EL (cell line): Measurements from ENCODE around the gene CUEDC1.

Source experiments
- DNase-seq: peaks from one replicate; pipeline ENCODE4 v3.0.0-alpha.2; 2016

The CUEDC1 gene

DNA sequence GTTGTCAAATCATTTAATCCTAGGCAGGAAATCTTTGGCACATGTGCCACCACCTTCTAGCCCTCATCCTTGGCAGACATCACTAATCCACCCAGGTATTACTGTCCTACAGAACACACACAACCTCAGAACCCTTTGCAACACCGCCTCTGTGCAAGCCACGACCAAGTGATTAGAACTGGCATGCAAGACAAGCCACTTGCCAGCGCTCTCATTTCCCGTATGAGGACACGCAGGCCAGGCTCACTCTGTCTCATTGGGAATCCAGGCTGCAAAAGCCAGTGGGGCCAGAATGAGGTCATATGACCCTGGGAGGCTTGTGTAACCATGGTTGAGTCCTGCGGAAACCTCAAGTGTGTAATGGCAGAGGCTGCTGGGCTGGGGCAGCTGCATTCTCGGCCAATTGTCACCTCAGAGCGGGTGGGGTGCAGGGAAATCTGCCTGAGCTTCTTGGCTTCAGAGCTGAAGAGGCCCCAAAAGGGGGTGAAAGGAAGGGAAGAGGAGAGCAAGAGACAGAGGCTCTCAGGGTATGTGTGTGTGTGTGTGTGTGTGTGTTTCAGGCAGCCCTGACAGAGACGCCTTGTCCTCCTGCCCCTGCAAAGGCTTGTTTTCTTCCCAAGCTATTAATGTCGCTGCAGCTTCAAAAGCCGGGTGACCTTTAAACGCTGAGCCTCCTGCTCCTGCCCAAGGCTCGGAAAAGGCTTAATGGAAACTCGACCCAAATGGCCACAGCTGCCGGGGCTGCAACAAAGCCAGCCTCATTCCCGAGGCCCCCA lies 62.2 kb downstream of the CUEDC1 start:
- DNase-seq: peak; percentile 99

DNA sequence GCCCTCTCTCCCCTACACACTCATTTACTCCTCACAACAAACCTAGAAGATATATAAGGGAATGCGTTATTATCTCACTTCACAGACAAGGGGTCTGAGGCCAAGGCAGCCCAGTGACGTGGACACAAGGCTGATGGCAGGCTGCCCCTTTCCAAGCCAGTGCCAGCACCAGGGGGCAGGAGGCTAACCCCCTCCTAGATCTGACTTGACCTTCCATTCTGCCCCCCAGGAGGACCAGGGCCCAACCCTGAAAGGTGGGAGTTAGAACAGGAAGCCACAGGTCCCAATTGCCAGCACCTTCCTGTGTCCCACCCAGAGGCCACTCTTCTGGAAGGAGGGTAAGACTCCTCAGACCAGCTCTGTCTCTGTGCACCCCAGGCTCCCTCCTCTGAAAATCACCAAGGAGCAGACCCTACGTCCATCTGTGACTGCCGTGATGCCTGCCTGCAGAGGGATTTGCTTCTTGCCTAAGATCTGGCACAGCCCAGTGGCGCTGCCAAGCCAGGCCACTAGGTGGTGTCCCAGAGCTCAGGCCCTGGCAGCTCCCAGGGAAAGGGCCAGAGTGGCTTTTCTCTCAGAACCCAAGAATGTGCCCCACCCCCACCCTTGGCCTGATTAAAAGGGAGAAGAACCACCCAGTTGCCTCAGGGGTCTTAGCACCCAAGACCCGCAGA lies 62.9 kb downstream of the CUEDC1 start:
- DNase-seq: peak; percentile 91

DNA sequence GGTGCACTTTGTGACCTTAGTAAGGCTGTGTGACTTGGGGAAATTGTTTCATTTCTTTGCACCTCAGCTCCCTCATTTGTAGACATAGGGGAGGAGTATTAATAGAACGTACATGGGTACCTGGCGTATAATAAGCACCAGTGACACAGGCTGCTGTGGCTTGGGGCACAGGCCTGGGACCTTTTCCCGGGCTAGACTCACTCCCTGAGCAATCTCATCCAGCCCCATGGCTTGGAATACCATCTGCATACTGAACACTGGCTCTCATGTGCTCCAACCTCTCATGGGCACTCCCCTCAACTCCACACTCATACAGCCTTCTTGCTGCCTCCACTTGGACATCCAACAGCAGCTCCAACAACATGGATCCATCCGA lies 64.4 kb downstream of the CUEDC1 start:
- DNase-seq: no peak

DNA sequence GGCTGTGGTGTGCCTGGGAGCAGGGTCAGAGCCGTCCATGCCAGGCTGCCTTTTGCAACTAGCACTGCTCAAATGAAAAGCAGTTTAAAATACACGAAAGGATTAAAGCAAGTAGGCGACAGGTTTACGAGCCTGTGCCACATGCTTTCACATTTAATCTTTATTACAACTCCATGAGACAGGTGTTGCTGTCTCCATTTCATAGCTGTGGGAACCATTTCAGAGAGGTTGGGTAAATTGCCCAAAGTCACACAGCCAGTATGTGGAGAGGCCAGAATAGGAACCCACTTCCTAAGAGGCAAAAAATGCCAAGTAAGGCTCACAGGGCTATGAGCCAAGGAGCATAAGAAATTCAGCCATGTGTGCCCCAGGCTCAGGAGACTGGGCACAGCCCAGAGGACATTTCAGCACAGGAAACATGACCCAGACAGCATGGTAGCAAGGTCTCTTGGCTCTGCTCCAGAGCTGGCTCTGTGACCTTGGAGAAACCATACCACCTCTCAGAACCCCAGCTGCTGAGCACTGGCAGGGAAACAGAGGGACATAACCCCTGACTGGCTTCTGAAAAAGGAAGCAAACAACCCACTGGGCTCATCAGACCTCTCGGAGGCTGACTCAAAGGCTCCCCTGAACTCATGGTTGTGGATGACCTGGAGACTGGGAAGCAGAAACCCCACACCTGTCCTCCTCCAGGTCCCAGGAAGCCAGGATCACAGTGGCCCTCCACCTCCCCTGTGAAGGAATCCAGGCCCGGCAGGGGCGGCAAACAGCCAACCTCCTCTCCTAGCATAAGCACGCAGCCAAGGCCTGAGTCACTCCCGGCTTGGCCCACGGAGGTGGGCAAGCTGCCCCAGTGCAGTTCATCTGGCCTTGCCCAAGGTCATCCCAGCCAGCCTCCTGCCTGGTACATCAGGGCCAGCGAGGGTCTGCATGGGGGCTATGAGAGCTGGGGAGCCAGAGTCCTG lies 65.0 kb downstream of the CUEDC1 start:
- peak; percentile 86 for DNase-seq

DNA sequence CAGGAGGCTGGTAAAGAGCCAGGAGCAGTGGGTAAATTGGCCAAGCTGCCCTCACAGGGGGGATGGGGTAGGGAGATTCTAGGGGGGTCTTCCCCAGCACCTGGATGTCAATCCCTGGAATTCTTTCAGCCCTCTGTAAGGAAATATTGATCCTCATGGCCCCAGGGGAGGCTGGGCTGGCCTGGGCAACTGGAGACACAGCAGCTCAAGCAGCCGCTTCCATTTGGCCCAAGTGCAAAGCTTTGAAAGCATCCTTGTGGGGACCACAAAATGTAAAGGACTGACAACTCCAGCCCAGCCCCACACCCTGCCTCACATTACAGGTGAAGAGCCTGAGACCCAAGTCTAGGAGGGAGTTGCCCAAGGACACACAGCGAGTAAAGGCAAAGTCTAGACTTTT lies 66.0 kb downstream of the CUEDC1 start:
- no peak for DNase-seq

GRCh38 chr17:57888311-57889216 lies 66.6 kb downstream of the CUEDC1 start:
- DNase-seq: no peak

DNA sequence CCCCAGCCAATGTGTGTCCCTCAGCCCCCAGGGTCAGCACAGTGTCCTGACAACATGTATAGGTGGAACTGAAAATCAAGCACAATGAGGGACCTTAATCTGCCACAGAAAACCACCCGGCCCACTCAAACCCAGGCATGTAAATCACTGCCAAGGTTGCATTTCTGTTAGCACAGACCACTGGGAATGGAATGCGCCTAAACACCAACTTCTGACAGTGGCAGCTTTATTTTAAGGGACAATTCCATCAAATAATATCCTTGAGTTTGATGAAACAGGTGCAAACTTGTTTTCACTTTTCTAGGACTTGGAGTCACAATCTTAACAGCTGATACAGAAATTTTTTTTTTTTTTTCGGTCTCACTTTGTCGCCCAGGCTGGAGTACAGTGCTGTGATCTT lies 68.1 kb downstream of the CUEDC1 start:
- DNase-seq: no peak

GRCh38 chr17:57886020-57886419 lies 69.2 kb downstream of the CUEDC1 start:
- DNase-seq: no peak

DNA sequence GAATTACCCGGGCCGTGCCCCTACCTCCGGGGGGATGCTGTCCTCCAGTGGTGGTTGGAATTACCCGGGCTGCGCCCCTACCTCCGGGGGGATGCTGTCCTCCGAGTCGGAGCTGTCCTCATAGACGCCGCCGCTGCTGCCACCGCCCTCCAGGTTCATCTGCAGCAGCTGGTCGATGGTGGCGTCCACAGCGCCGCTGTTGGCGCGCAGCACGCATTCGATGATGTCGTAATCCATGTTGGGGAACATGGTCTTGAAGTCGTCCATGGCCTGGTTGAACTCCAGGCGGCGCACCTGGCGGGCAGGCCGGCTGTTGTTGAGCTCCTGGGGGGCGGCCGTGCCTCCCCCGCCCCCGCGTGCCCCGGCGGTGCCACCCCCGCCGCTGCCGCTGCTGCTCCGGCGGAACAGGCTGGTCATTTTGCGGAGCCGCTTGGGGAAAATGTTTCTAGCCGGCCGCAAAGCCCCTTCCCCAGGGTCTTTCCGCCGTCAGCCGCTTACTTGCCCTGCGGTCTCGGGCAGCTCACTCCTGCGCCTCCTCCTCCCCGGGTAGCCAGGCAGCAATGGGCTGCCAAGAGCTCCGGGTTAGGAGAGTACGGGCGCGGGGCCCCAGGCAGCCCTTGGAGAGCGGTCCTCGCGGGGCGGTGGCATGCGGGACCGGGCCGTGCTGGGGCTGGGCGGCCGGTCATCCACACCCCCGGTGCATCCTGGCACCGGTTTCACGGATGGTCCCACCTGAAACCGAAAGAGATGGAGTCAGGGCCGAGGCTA lies 69.9 kb downstream of the CUEDC1 start:
- DNase-seq: no peak

DNA sequence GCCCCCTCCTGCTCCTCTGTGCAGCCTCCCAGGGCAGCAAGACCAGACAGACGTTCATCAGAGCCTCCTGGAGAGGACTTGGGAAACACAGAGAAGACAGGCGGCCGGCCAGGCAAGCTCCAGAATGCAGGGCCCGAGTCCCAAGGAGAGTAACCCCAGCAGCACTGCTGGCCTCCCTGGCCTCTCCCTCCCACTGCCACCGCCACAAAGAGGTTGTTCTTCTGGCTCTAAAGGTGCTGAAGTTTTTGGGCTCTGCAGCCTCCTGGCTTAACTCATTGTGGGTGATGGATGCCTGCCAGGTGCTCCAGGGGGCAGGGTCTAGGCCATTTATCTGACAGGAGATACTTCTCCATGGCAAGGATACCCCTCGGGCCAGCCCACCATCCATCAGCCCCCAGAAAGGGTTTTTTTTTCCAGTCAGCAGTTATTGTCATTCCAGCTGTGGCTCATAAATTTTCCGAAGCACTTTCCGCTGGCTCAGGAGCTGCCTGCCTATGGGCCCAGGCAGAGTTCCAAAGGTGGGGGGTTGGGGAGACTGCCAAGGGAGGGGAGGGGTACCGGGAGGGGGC lies 73.3 kb downstream of the CUEDC1 start:
- no peak for DNase-seq

GRCh38 chr17:57881143-57881542 lies 74.1 kb downstream of the CUEDC1 start:
- peak; percentile 51 for DNase-seq

DNA sequence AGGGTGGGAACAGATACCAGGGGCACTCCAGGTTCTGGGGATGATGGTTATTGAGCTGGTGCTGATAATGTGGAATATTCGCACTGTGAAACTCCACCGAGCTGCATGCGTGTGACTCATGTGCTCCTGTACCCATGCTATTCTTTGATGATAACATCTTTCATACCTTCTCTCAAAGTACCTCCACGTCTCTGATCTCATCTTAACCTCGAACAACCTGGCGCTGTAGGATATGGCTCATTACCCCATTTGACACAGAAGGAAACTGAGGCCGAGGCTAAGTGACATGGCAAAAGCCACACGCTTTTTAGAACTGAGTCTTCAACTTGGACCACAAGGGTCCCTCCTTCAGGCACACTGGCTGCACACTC lies 75.1 kb downstream of the CUEDC1 start:
- no peak for DNase-seq

- no peak for DNase-seq
Observed at GRCh38 chr17:57879437-57880085, 75.7 kb downstream of the CUEDC1 start.

GRCh38 chr17:57877803-57878377 lies 77.3 kb downstream of the CUEDC1 start:
- no peak for DNase-seq

DNA sequence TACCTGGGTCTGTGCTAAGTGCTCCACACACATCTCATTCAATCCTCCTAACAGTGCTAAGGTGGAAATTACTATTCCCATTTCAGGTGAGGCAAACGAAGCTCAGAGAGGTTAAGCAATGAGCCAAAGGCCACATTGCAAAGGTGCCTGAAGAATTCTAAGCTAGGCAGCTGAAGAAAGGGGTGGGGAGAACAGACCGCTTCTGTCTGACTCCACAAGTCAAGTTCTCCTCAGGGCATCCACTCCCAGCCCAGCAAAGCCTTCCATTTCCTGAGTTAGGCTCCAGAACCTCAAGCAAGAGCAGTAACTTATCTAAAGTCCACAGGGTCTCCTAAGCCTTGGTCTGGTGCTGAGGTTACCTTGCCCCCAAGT lies 78.4 kb downstream of the CUEDC1 start:
- no peak for DNase-seq

DNA sequence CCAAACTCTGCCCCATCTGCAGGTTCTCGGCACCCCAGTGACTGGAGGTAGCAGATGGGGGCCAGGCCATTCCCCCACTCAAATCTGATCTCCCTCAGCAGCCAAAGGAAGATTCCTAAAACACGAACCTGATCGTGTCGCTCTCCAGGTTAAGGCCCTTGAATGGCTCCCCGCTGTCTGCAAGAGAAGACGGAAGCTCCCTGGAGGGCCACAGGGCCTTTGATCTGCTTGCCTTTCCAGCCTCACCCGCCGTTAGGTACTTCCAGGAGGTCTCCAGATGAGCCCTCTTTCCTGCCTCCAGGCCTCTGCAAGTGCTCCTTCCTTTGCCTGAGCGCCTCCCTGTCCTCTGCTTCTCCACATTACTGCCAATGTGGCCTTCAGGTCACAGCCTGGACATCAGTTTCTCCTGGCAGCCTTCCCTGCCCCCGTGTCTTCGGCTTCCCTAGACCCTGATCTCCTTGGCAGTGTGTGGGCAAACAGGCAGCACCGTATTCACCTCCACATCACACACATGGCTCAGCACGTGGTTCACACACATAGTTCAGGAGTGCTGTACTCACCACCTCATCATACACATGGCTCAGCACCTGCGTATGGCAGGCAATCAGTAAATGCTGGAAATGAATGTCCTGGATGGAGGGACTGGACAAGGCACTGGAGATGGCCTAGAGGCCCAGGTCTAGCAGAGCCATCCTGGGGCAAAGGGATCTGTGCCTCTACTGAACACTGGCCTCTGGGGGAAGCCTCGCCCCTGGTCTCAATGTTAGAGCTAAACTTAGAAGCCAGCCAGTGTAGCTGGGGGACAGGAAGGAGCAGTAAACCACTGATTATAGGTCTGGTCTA lies 79.0 kb downstream of the CUEDC1 start:
- DNase-seq: no peak

DNA sequence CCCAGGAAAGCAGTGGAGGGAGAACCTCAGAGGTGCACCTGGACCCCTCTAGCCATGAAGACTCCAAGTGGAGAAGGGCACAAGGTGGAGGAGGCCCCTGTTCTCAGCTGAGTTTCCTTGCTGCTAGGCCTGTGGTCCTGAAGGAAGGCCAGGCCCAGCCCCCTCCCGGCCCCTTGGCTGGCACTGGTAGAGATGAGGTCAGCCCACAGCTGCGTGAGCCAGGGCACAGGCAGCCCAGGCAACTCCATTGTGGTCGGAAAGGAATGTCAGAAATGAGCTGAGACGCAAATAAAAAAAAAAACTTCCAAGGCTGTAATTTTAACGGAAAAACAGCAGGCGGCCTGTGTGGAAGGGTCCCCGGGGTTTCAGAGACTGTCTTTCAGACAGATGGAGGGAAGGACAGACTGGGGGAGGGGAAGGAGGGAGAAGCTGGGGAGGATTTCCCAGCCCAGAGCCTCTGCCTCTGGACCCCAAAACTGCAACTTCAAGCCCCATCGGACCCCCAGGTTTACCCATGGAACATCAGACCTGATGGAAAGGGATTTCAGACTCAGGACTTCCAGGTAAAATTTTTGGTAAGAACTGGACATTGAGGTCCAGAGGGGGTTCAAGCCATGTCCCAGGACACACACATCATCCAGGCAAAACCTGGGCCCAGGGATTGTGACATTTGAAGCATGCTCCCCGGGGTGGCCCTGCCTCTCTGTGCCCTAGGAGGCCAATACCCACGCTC lies 79.8 kb downstream of the CUEDC1 start:
- peak; percentile 99 for DNase-seq

- peak; percentile 97 for DNase-seq
Observed at GRCh38 chr17:57874434-57875289, 80.5 kb downstream of the CUEDC1 start.
